Tibial artery (tissue), 4 donors: ENCODE measurements around the gene NOXO1.
A peak's percentile ranks its signal among the peaks of the same experiment; 100 is the strongest.

Experiments
- DNase-seq, 2 donors: peaks; one replicate each; pipeline ENCODE4 v3.0.0-alpha.2; 2019
- H3K27ac ChIP-seq, 2 donors: fragments of 200-600 bp; sonication (generic) in 1 of 2; 1 replicate in 1 of 2; 2 replicates in 1 of 2; pipeline ENCODE4 v1.5.1; 2018 to 2019; ENCODE audit warnings: mild to moderate bottlenecking in 1 of 2
- H3K27me3 ChIP-seq, 2 donors: fragments of 200-600 bp; sonication (generic) in 1 of 2; one replicate each; pipeline versions ENCODE4 v1.5.1 to v1.6.0; 2016 to 2019
- H3K36me3 ChIP-seq, 3 donors: fragments of 200-600 bp; sonication (generic) in 2 of 3; one replicate each; pipeline ENCODE4 v1.5.1; 2016 to 2019; ENCODE audit warnings: mild to moderate bottlenecking in 2 of 3
- H3K4me1 ChIP-seq, 4 donors: fragments of 200-600 bp; sonication (generic) in 2 of 4; 1 replicate in 3 of 4; 2 replicates in 1 of 4; pipeline ENCODE4 v1.5.1; 2016 to 2019
- H3K4me3 ChIP-seq, 2 donors: fragments of 200-600 bp; sonication (generic) in 1 of 2; 1 replicate in 1 of 2; 2 replicates in 1 of 2; pipeline ENCODE4 v1.5.1; 2018 to 2019; ENCODE audit warnings: mild to moderate bottlenecking in 2 of 2
- H3K9me3 ChIP-seq, 3 donors: fragments of 200-600 bp; sonication (generic) in 1 of 3; one replicate each; pipeline ENCODE4 v1.5.1; 2016 to 2019
- intact Hi-C: fragments of 100-400 bp; cut with DNase I; formaldehyde crosslinking; loops from one replicate; pipeline ENCODE4 v1.15.0; 2023; ENCODE audit warnings: low total_unique reads
- TF ChIP-seq, protein P1 (sequence below), 2 experiments: fragments of 200-600 bp in 1 of 2; fragments of 450-650 bp in 1 of 2; IDR thresholded peaks; one replicate each; pipeline ENCODE4 v1.5.1; 2017 to 2019; ENCODE audit warnings: antibody characterized with exemption in 2 of 2, mild to moderate bottlenecking in 1 of 2, moderate library complexity in 1 of 2

NOXO1 gene

DNA sequence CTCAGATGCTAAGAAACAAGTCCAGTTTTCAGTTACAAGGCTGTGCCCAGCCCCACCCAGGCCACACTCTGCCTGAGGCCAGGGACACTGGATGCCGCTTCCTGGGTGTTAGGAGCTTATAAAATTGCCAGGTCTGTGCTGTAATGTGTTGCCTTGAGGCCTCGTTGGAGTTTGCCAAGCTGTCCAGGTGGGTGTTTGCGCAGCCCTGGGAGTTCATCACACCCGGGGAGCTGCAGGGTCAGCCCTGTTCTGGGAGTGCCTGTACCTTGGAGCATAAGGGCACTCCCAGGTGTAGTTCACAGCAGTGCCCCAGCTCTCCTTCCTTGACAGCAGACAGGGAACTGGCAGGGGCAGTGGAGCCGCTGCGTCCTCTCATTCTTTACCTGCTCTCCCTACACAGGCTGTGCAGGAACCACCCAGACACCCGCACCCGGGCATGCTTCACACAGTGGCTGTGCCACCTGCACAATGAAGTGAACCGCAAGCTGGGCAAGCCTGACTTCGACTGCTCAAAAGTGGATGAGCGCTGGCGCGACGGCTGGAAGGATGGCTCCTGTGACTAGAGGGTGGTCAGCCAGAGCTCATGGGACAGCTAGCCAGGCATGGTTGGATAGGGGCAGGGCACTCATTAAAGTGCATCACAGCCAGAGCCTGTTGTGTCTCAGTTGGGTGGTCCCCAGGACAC is 4.3 kb upstream of the NOXO1 start:
- Histone ChIP-seq H3K9me3 (no peaks in the 10 kb centered on the region), H3K36me3 (peaks cover 11 to 23% (median 11%) of the 10 kb centered on the region in 3 donors), H3K4me3 (no peak overlapping the region), H3K27me3 (peaks cover 0 to 37% of the 10 kb centered on the region in 2 donors), H3K27ac (no peak overlapping the region), H3K4me1 (peaks cover 8 to 48% (median 25%) of the 10 kb centered on the region in 4 donors)
- intact Hi-C loops = no loop called here
- TF ChIP-seq, protein P1, sequence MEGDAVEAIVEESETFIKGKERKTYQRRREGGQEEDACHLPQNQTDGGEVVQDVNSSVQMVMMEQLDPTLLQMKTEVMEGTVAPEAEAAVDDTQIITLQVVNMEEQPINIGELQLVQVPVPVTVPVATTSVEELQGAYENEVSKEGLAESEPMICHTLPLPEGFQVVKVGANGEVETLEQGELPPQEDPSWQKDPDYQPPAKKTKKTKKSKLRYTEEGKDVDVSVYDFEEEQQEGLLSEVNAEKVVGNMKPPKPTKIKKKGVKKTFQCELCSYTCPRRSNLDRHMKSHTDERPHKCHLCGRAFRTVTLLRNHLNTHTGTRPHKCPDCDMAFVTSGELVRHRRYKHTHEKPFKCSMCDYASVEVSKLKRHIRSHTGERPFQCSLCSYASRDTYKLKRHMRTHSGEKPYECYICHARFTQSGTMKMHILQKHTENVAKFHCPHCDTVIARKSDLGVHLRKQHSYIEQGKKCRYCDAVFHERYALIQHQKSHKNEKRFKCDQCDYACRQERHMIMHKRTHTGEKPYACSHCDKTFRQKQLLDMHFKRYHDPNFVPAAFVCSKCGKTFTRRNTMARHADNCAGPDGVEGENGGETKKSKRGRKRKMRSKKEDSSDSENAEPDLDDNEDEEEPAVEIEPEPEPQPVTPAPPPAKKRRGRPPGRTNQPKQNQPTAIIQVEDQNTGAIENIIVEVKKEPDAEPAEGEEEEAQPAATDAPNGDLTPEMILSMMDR (IDR thresholded peaks at IDR 0.05) = no peak
- no peak for DNase-seq

DNA sequence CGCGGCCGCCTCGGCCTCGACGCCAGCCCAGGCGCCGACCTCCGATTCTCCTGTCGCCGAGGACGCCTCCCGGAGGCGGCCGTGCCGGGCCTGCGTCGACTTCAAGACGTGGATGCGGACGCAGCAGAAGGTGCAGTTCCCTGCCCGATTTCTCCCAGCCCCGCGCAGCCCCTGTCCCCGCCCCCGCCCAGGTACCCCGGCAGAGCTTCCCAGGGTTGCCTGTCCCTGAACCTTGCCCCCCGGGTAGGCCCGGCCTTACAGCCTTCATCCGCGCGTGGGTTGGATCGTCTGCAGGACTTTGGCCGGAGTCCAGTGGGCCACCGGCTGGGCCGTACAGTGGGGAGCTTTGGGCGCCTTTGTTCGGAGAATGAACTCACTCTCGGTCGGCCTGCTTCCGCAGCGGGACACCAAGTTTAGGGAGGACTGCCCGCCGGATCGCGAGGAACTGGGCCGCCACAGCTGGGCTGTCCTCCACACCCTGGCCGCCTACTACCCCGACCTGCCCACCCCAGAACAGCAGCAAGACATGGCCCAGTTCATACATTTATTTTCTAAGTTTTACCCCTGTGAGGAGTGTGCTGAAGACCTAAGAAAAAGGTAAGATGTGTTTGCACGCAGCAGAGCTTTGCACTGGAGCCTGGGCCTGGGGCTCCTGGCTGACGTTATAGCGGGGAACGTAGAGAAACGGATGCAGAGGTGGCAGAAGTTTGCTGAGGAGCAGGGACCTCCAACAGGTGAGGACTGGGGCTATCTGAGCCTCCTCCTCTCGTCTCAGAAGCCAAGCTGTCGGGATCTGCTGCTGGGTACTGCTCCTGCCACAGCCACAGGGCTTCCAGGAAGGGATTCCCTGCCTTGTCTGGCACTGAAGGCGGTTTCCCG is 3.3 kb upstream of the NOXO1 start:
- Histone ChIP-seq H3K36me3 (peaks cover 11 to 23% (median 11%) of the 10 kb centered on the region in 3 donors), H3K4me1 (peaks cover 8 to 45% (median 21%) of the 10 kb centered on the region in 4 donors), H3K9me3 (no peaks in the 10 kb centered on the region), H3K27ac (peak overlapping the region; percentile 64 to 80), H3K27me3 (peaks cover 0 to 37% of the 10 kb centered on the region in 2 donors), H3K4me3 (peak overlapping the region; percentile 80 to 88)
- no peak for DNase-seq
- TF ChIP-seq, protein P1 (IDR thresholded peaks at IDR 0.05) = no peak
- intact Hi-C loops = no loop called here

DNA sequence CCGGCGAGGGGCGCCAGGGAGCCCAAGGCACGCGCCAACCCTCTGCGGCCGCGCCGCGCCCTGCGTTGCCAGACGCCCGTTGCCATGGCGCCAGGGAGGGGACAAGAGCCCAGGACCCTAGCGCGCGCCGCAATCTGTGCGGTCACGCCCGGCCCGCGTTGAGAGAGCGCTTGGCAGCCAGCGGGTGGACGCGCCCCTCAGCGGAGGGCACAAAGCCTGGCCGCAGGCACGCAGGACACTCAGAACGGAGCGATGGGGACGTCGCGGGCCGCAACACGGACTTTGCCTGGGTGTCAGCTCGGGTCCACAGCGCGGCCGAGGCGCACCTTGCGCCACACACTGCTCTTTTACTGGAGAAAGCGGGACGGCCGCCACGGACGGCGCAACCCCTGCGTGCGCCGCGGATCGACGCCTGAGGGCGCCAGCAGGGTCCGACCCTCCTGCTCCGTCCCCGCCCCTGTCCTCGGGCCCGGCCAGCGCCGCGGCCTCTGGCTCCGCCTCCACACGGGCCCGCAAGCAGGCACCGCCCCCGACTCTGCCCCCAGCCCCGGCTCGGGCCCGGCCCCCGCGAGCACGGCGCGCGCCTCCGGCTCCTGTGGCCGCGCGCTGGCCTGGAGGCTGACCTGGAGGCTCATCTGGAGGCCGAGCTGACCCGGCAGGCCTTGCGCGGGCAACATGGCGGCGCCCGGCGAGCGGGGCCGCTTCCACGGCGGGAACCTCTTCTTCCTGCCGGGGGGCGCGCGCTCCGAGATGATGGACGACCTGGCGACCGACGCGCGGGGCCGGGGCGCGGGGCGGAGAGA is 2.5 kb upstream of the NOXO1 start, which contains the start of gene GFER:
TSS of gene GFER (plus strand) at position 650 of the 803 bp plus-strand sequence. CDS start at position 676, 26 bp downstream.
- peak within 1 kb of the TSS; percentile 64 to 80 for H3K27ac ChIP-seq
- DNase-seq = peak; percentile 85 to 93

DNA sequence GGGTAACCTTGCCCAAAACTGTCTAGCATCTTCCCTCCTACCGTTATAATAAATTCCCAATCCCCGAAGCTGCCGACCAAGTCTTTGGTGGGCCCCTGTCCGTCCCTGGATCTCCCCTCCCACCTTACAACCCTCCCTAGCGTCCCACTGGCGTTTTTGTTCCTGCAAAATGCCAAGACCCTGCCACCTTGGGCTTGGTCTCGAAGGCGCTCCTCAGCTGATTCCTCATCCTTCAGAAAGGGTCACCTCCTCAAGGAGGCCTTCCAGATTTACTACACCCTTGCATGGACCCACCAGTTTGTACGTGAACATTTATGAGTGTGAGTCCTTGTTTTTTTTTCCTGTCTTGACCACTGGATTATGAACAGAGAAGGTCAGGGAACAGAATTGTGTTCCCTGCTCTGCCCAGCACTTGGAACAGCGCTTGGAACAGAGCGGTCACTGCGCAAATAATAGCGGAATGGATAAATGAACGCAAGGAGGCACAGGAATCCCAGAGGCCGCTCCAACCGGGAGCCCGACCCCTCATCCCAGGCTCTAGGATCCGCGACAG is 1.8 kb upstream of the NOXO1 start:
- Histone ChIP-seq H3K4me3 (peak overlapping the region; percentile 80 to 88), H3K4me1 (peaks cover 8 to 52% (median 26%) of the 10 kb centered on the region in 4 donors), H3K27ac (peak overlapping the region; percentile 64 to 80), H3K9me3 (no peaks in the 10 kb centered on the region), H3K36me3 (peaks cover 18 to 36% (median 21%) of the 10 kb centered on the region in 3 donors), H3K27me3 (peaks cover 0 to 38% of the 10 kb centered on the region in 2 donors)
- TF ChIP-seq, protein P1 (IDR thresholded peaks at IDR 0.05) = no peak
- DNase-seq = no peak
- intact Hi-C loops = no loop called here

More for the DNA sequence above, 2.5 kb upstream of the NOXO1 start, which contains the start of gene GFER:
- H3K9me3 ChIP-seq = no peaks in the 10 kb centered on the region
- peaks cover 8 to 50% (median 26%) of the 10 kb centered on the region in 4 donors for H3K4me1 ChIP-seq
- TF ChIP-seq, protein P1 (IDR thresholded peaks at IDR 0.05) = peak in 1 of 2 experiments; percentile 22
- peaks cover 0 to 37% of the 10 kb centered on the region in 2 donors for H3K27me3 ChIP-seq
- intact Hi-C loops = no loop called here
- peak within 1 kb of the TSS; percentile 80 to 88 for H3K4me3 ChIP-seq
- H3K36me3 ChIP-seq = peaks cover 11 to 29% (median 15%) of the 10 kb centered on the region in 3 donors

DNA sequence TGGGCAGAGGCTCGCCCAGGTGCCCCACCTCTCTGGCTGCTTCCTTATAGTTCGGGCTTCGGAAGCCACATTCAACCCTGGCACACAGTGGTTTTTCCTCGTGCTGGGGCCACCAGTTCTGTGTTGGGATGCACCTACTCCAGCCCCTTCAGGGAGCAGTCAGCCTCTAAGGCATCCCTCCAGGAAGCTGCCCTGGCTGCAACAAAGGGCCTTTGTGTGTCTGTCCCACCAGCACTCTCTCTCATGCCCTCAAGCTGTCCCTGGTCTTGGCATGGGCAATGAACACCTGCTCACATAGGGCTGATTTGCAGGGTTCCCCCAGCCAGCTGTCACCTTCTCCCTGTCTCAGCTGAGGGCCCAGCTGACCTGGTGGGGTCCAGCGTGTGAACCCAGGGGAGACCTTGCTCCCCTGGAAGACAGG is 754 bp upstream of the NOXO1 start:
- peaks cover 0 to 49% of the 10 kb centered on the region in 2 donors for H3K27me3 ChIP-seq
- no peak overlapping the region for H3K27ac ChIP-seq

More for the DNA sequence above, 754 bp upstream of the NOXO1 start:
- Histone ChIP-seq H3K4me1 (peaks cover 8 to 52% (median 26%) of the 10 kb centered on the region in 4 donors), H3K36me3 (peaks cover 29 to 38% (median 32%) of the 10 kb centered on the region in 3 donors), H3K4me3 (no peak overlapping the region), H3K9me3 (no peaks in the 10 kb centered on the region)
- TF ChIP-seq, protein P1 (IDR thresholded peaks at IDR 0.05) = no peak
- intact Hi-C loops = no loop called here
- no peak for DNase-seq
